ENCODE data around the gene MCRIP2. TPM values are rescaled to one million over a fixed set of nuclear protein-coding genes. Genes with fewer than 3 reads are reported as not detected.
A peak's percentile ranks its signal among the peaks of the same experiment; 100 is the strongest.
"Not testable (repeated sequence)": the region's sequence is repeated elsewhere in the genome, so short reads cannot be mapped to it uniquely, and the experiment has no call there.

MCRIP2 gene
- 11.1 TPM for polyA plus RNA-seq (2013, experiment 1 of 2)
- polyA plus RNA-seq (2013, experiment 2 of 2) = 11.5 TPM

DNA sequence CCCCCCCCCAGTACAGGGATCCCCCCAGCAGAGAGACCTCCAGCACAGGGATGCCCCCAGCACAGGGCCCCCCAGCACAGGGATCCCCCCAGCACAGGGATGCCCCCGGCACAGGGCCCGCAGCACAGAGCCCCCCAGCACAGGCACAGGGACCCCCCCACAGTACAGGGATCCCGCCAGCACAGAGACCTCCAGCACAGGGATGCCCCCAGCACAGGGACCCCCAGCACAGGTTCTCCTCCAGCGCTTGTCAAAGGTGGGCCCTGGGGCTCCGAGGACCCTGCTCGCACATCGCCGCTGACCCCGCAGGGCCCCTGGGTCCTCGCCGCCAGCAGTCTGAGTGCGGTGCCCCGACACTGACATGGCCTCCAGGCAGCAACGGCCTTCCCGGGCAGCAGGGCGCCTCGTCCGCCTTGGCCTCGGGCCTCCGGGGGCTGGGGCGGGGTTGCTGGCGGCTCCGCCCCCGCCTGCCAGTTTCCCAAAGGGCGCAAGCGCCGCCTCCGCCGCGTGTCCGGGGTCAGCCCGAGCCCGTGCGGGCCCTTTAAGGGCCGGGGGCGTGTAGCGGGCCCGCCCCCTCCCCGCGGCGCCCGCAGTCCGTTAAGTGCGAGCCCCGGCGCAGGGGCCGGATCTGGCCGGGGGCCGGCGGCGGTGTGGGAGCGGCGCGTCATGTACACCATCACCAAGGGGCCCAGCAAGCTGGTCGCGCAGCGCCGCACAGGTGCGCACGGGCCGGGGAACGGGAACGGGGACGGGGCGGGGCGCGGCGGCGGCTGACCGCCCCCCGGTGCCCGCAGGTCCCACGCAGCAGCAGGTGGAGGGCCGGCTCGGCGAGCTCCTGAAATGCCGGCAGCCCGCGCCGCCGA is at the start of gene MCRIP2:
Gene MCRIP2, plus strand, starts transcription at position 503 of the 863 bp plus-strand sequence. Its CDS starts 164 bp downstream, at position 667.
- Histone ChIP-seq H3K4me3 (ENCODE audit: extremely low read depth, insufficient read depth, low read length, poor library complexity, severe bottlenecking) (peak within 1 kb of the TSS; percentile 56), H3K27ac (ENCODE audit: low read depth, low read length, severe bottlenecking) (no peak within 1 kb of the TSS)
- 1 to 3% methylated on average over 56 to 77 of the region's 81 CpGs for WGBS, 2 experiments (ENCODE audit: insufficient coverage in 2 of 2)

DNA sequence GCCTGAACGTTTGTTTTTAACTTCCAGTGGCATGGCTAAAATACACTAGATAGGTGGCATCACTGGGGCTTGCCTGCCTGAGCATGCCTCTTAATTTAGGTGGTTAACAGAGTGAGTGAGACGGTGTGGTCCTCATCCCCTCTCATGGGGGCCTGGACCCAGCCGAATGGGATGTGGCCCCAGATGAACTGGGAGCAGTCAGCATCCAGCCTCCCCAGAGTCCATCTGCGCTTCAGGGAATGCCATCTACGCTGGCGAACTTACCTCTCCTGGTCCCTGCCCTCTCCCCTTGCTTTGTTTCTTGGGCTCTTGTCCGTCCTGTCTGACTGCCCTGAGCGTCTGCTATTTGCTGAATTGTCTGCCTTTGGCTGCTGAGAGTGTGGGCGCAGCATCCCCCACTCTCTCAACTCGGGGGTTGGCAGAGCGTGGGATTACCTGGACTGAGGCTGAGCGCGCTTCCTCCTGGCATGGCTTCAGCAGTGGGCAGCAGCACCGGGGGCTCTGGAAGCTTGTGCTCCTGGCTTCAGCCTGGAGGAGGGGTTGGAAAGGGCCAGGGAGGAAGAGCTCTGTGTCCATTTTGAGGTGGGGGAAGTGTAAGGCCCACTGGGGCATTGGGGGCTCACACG is 49.6 kb upstream of the MCRIP2 start:
- no peak overlapping the region for H3K27ac ChIP-seq (ENCODE audit: low read depth, low read length, severe bottlenecking)

More for the DNA sequence above, at the start of gene MCRIP2:
- H3K4me1 ChIP-seq (ENCODE audit: control insufficient read depth, insufficient read depth, low read length, poor library complexity, severe bottlenecking) = peaks cover 11% of the 10 kb centered on the region
- no peaks in the 10 kb centered on the region for H3K9me3 ChIP-seq (ENCODE audit: control insufficient read depth, low read length)
- H3K36me3 ChIP-seq (ENCODE audit: control insufficient read depth, insufficient read depth, low read length) = no peaks in the 10 kb centered on the region

GRCh38 chr16:592518-593306 is 48.9 kb upstream of the MCRIP2 start:
- Histone ChIP-seq H3K36me3 (ENCODE audit: control insufficient read depth, insufficient read depth, low read length) (peaks cover 12% of the 10 kb centered on the region), H3K4me1 (ENCODE audit: control insufficient read depth, insufficient read depth, low read length, poor library complexity, severe bottlenecking) (peaks cover 10% of the 10 kb centered on the region), H3K27ac (ENCODE audit: low read depth, low read length, severe bottlenecking) (no peak overlapping the region), H3K4me3 (ENCODE audit: extremely low read depth, insufficient read depth, low read length, poor library complexity, severe bottlenecking) (no peak overlapping the region), H3K9me3 (ENCODE audit: control insufficient read depth, low read length) (no peaks in the 10 kb centered on the region)
- 91 to 96% methylated on average over 23 of the region's 24 CpGs for WGBS, 2 experiments (ENCODE audit: insufficient coverage in 2 of 2)

More for the DNA sequence above, 49.6 kb upstream of the MCRIP2 start:
- Histone ChIP-seq H3K36me3 (ENCODE audit: control insufficient read depth, insufficient read depth, low read length) (peaks cover 5% of the 10 kb centered on the region), H3K4me1 (ENCODE audit: control insufficient read depth, insufficient read depth, low read length, poor library complexity, severe bottlenecking) (peaks cover 11% of the 10 kb centered on the region), H3K4me3 (ENCODE audit: extremely low read depth, insufficient read depth, low read length, poor library complexity, severe bottlenecking) (no peak overlapping the region), H3K9me3 (ENCODE audit: control insufficient read depth, low read length) (no peaks in the 10 kb centered on the region)
- 97% methylated on average over 12 to 15 of the region's 15 CpGs for WGBS, 2 experiments (ENCODE audit: insufficient coverage in 2 of 2)

DNA sequence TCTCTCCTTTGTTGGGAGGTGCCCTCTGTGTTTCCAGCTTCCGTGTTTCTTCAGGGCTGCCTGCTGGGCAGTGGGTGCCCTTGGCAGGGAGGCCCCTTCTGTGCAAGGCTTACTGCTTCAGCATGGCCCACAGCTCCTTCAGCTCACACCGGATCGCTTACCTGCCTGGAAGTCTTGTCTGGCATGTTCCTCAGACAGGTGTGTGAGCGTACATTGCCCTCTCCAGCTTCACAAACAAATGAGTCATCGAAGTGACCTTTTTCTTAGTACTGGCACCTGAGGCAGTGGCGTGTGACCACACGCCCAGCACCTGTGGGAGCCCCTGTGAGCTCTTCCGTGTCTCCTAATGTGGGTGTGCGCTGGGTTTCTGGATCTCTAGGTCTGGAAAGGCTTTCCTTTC is 48.2 kb upstream of the MCRIP2 start:
- 92 to 94% methylated on average over 8 to 9 of the region's 9 CpGs for WGBS, 2 experiments (ENCODE audit: insufficient coverage in 2 of 2)
- no peak overlapping the region for H3K27ac ChIP-seq (ENCODE audit: low read depth, low read length, severe bottlenecking)

GRCh38 chr16:593807-594206 is 47.8 kb upstream of the MCRIP2 start:
- WGBS, 2 experiments (ENCODE audit: insufficient coverage in 2 of 2) = 85 to 87% methylated on average over 16 of the region's 16 CpGs
- H3K4me1 ChIP-seq (ENCODE audit: control insufficient read depth, insufficient read depth, low read length, poor library complexity, severe bottlenecking) = peaks cover 4% of the 10 kb centered on the region
- H3K27ac ChIP-seq (ENCODE audit: low read depth, low read length, severe bottlenecking) = no peak overlapping the region

More for the DNA sequence above, 48.2 kb upstream of the MCRIP2 start:
- Histone ChIP-seq H3K4me1 (ENCODE audit: control insufficient read depth, insufficient read depth, low read length, poor library complexity, severe bottlenecking) (peaks cover 4% of the 10 kb centered on the region), H3K36me3 (ENCODE audit: control insufficient read depth, insufficient read depth, low read length) (peaks cover 13% of the 10 kb centered on the region), H3K9me3 (ENCODE audit: control insufficient read depth, low read length) (no peaks in the 10 kb centered on the region), H3K4me3 (ENCODE audit: extremely low read depth, insufficient read depth, low read length, poor library complexity, severe bottlenecking) (no peak overlapping the region)

GRCh38 chr16:595094-595528 is 46.5 kb upstream of the MCRIP2 start:
- Histone ChIP-seq H3K4me3 (ENCODE audit: extremely low read depth, insufficient read depth, low read length, poor library complexity, severe bottlenecking) (no peak overlapping the region), H3K4me1 (ENCODE audit: control insufficient read depth, insufficient read depth, low read length, poor library complexity, severe bottlenecking) (peaks cover 4% of the 10 kb centered on the region), H3K9me3 (ENCODE audit: control insufficient read depth, low read length) (peaks cover 5% of the 10 kb centered on the region), H3K27ac (ENCODE audit: low read depth, low read length, severe bottlenecking) (no peak overlapping the region), H3K36me3 (ENCODE audit: control insufficient read depth, insufficient read depth, low read length) (peaks cover 26% of the 10 kb centered on the region)
- WGBS, 2 experiments (ENCODE audit: insufficient coverage in 2 of 2) = 80 to 96% methylated on average over 2 to 11 of the region's 18 CpGs

More at GRCh38 chr16:593807-594206, 47.8 kb upstream of the MCRIP2 start:
- Histone ChIP-seq H3K4me3 (ENCODE audit: extremely low read depth, insufficient read depth, low read length, poor library complexity, severe bottlenecking) (no peak overlapping the region), H3K36me3 (ENCODE audit: control insufficient read depth, insufficient read depth, low read length) (peaks cover 17% of the 10 kb centered on the region), H3K9me3 (ENCODE audit: control insufficient read depth, low read length) (no peaks in the 10 kb centered on the region)

DNA sequence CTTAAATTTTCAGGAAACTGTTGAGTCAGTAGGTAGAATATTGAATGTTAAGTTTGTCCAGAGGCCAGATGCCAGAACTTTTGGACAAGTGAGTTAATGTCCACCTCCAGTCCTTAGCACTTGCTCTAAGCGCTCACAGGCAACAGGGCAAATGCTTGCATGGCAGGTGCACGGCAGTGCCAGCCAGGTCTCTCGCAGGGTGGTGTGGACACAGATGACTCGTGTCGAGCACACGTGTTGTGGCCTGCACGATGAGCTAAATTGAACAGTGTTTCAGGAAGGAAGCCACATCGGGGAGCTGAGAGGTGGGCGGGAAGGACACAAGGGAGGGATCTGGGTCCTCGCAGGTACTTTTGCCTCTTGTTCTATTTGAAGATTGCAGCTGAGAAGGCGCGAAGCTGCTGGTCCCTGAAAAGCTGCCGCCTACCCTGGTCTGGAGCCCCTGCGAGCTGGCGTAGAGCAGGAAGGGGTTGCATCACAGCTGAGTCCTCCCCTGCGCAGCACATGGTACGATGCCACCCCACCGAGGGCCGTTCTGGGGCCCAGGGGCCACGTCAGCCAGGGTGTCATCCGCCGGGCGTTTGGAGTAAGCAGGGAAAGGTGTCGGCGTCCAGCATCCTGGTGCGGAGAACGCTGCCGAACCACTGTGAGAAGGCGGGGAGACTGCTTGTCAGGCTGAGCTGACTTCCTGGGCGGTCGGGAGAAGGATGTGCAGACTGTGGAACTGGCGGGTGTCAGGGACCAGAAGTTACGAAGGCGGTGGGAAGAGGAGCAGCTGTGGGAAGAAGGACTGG is 45.5 kb upstream of the MCRIP2 start:
- Histone ChIP-seq H3K36me3 (ENCODE audit: control insufficient read depth, insufficient read depth, low read length) (peaks cover 30% of the 10 kb centered on the region), H3K27ac (ENCODE audit: low read depth, low read length, severe bottlenecking) (no peak overlapping the region), H3K9me3 (ENCODE audit: control insufficient read depth, low read length) (peaks cover 5% of the 10 kb centered on the region), H3K4me3 (ENCODE audit: extremely low read depth, insufficient read depth, low read length, poor library complexity, severe bottlenecking) (no peak overlapping the region), H3K4me1 (ENCODE audit: control insufficient read depth, insufficient read depth, low read length, poor library complexity, severe bottlenecking) (peaks cover 1% of the 10 kb centered on the region)
- 96 to 97% methylated on average over 26 to 31 of the region's 34 CpGs for WGBS, 2 experiments (ENCODE audit: insufficient coverage in 2 of 2)

- Histone ChIP-seq H3K4me1 (ENCODE audit: control insufficient read depth, insufficient read depth, low read length, poor library complexity, severe bottlenecking) (no peaks in the 10 kb centered on the region), H3K4me3 (ENCODE audit: extremely low read depth, insufficient read depth, low read length, poor library complexity, severe bottlenecking) (no peak overlapping the region), H3K27ac (ENCODE audit: low read depth, low read length, severe bottlenecking) (no peak overlapping the region), H3K9me3 (ENCODE audit: control insufficient read depth, low read length) (peaks cover 5% of the 10 kb centered on the region), H3K36me3 (ENCODE audit: control insufficient read depth, insufficient read depth, low read length) (peaks cover 32% of the 10 kb centered on the region)
- WGBS, 2 experiments (ENCODE audit: insufficient coverage in 2 of 2) = 94 to 99% methylated on average over 12 of the region's 12 CpGs
Observed at GRCh38 chr16:596736-597060, 44.9 kb upstream of the MCRIP2 start.

GRCh38 chr16:597655-598054 is 44.0 kb upstream of the MCRIP2 start:
- 100% methylated on average over 3 to 5 of the region's 7 CpGs for WGBS, 2 experiments (ENCODE audit: insufficient coverage in 2 of 2)
- H3K4me3 ChIP-seq (ENCODE audit: extremely low read depth, insufficient read depth, low read length, poor library complexity, severe bottlenecking); H3K9me3 ChIP-seq (ENCODE audit: control insufficient read depth, low read length); H3K4me1 ChIP-seq (ENCODE audit: control insufficient read depth, insufficient read depth, low read length, poor library complexity, severe bottlenecking); H3K27ac ChIP-seq (ENCODE audit: low read depth, low read length, severe bottlenecking): not testable (repeated sequence)
- H3K36me3 ChIP-seq (ENCODE audit: control insufficient read depth, insufficient read depth, low read length) = peaks cover 32% of the 10 kb centered on the region

Data from mesodermal cell (in vitro differentiated cells).